Fibroblast of lung (primary cell): Measurements from ENCODE around the gene TMEM94. TPM values are rescaled to one million over a fixed set of nuclear protein-coding genes. Genes with fewer than 3 reads are reported as not detected.

Experiments used
- DNase-seq, 2 donors: peaks; one replicate each; pipeline versions ENCODE4 v3.0.0 to v3.0.0-alpha.2; 2010; ENCODE audit warnings: low read depth in 2 of 2
- H2AFZ ChIP-seq: 2 replicates; pipeline ENCODE4 v1.5.1; 2012; ENCODE audit warnings: low read length, control low read depth, inconsistent platforms
- H3K27ac ChIP-seq: 2 replicates; pipeline ENCODE4 v1.5.1; 2011; ENCODE audit warnings: low read length, control low read depth; ENCODE audit not compliant: insufficient read depth
- H3K27me3 ChIP-seq: 2 replicates; pipeline ENCODE4 v1.5.1; 2011; ENCODE audit warnings: mild to moderate bottlenecking, low read length; ENCODE audit not compliant: control insufficient read depth, insufficient read depth
- H3K36me3 ChIP-seq: 2 replicates; pipeline ENCODE4 v1.5.1; 2011; ENCODE audit warnings: low read length; ENCODE audit not compliant: control insufficient read depth, insufficient read depth
- H3K4me1 ChIP-seq: 2 replicates; pipeline ENCODE4 v1.5.1; 2011; ENCODE audit warnings: low read length; ENCODE audit not compliant: control insufficient read depth, insufficient read depth; ENCODE audit errors: extremely low read depth
- H3K4me2 ChIP-seq: 2 replicates; pipeline ENCODE4 v1.5.1; 2011; ENCODE audit warnings: low read length, control low read depth; ENCODE audit not compliant: insufficient read depth; ENCODE audit errors: extremely low read depth
- H3K4me3 ChIP-seq, 4 experiments: fragments of 200-600 bp in 1 of 4; sonication (generic) in 1 of 4; replicated peaks in 1 of 4; 2 replicates each; pipeline ENCODE4 v1.5.1; 2011 to 2016; ENCODE audit warnings: low read length in 4 of 4, low read depth in 3 of 4, mild to moderate bottlenecking in 3 of 4, control low read depth in 2 of 4, inconsistent platforms in 1 of 4, mixed read lengths in 1 of 4; ENCODE audit not compliant: insufficient read depth in 1 of 4; ENCODE audit errors: control extremely low read depth in 1 of 4
- H3K79me2 ChIP-seq: 2 replicates; pipeline ENCODE4 v1.5.1; 2012; ENCODE audit warnings: mild to moderate bottlenecking, low read length, inconsistent platforms; ENCODE audit not compliant: control insufficient read depth, insufficient read depth
- H3K9ac ChIP-seq: 2 replicates; pipeline ENCODE4 v1.5.1; 2011; ENCODE audit warnings: mild to moderate bottlenecking, low read length, control low read depth; ENCODE audit not compliant: insufficient read depth
- H3K9me3 ChIP-seq: 2 replicates; pipeline ENCODE4 v1.5.1; 2012; ENCODE audit warnings: low read depth, low read length; ENCODE audit not compliant: control insufficient read depth, insufficient read depth
- H4K20me1 ChIP-seq: 2 replicates; pipeline ENCODE4 v1.5.1; 2011; ENCODE audit warnings: low read length; ENCODE audit not compliant: control insufficient read depth, insufficient read depth; ENCODE audit errors: extremely low read depth
- CTCF ChIP-seq, 2 donors: IDR thresholded peaks in 1 of 2; conservative IDR thresholded peaks in 1 of 2; 1 replicate in 1 of 2; 2 replicates in 1 of 2; pipeline ENCODE4 v1.5.1; 2011 to 2012; ENCODE audit warnings: low read length in 2 of 2, control low read depth in 1 of 2, inconsistent platforms in 1 of 2, low read depth in 1 of 2, mild to moderate bottlenecking in 1 of 2
- EZH2 ChIP-seq: IDR thresholded peaks from 2 replicates; pipeline ENCODE4 v1.5.1; 2012; ENCODE audit warnings: low read length, control low read depth, mild to moderate bottlenecking; ENCODE audit errors: missing control alignments
- polyA plus RNA-seq, 2 donors: library from polyadenylated mRNA; depleted of rRNA in 1 of 2; stranded (reverse) in 1 of 2; unstranded in 1 of 2; fragments of >200 nt; gene quantifications; 2 replicates each; pipeline ENCODE4 v1.2.1, GENCODE V29; 2011 to 2012; ENCODE audit warnings: missing spikeins in 1 of 2
- total RNA-seq: library from RNA; depleted of rRNA; stranded (reverse); fragments of >200 nt; gene quantifications from 2 replicates; pipeline ENCODE4 v1.2.1, GENCODE V29; 2014

Gene TMEM94
- total and polyA plus RNA-seq, 2 donors (not counting 1 experiment from before 2014, with no cell fraction given): 18.3 to 35.0 TPM

- TF ChIP-seq CTCF (conservative IDR thresholded peaks at IDR 0.05 in 1 of 2, IDR thresholded peaks at IDR 0.05 in 1 of 2; ENCODE audit: low read depth in 1 of 2, low read length in 2 of 2) (peak in 1 of 2 donors; percentile 6), EZH2 (no peak)
- H3K9me3 ChIP-seq: no peaks in the 10 kb centered on the region
- H3K4me2 ChIP-seq: no peak overlapping the region
- DNase-seq: no peak
- no peak overlapping the region for H3K27ac ChIP-seq
- H3K27me3 ChIP-seq: no peaks in the 10 kb centered on the region
- peaks cover 5% of the 10 kb centered on the region for H3K36me3 ChIP-seq
- H4K20me1 ChIP-seq: no peaks in the 10 kb centered on the region
- H3K4me3 ChIP-seq: no peak overlapping the region
- H3K79me2 ChIP-seq: no peaks in the 10 kb centered on the region
- H2AFZ ChIP-seq: no peak overlapping the region
- no peaks in the 10 kb centered on the region for H3K4me1 ChIP-seq
- no peak overlapping the region for H3K9ac ChIP-seq
Observed at GRCh38 chr17:75486951-75487350, 30.5 kb downstream of the TMEM94 start.

GRCh38 chr17:75487351-75488070, 31.1 kb downstream of the TMEM94 start:
- no peak overlapping the region for H3K4me2 ChIP-seq

More at GRCh38 chr17:75487351-75488070, 31.1 kb downstream of the TMEM94 start:
- H3K4me3 ChIP-seq: no peak overlapping the region
- no peaks in the 10 kb centered on the region for H3K79me2 ChIP-seq
- H3K27ac ChIP-seq: no peak overlapping the region
- H2AFZ ChIP-seq: no peak overlapping the region
- peaks cover 7% of the 10 kb centered on the region for H3K36me3 ChIP-seq
- H4K20me1 ChIP-seq: no peaks in the 10 kb centered on the region
- H3K9ac ChIP-seq: no peak overlapping the region
- H3K4me1 ChIP-seq: no peaks in the 10 kb centered on the region
- H3K9me3 ChIP-seq: no peaks in the 10 kb centered on the region
- DNase-seq: no peak
- H3K27me3 ChIP-seq: no peaks in the 10 kb centered on the region
- TF ChIP-seq CTCF (conservative IDR thresholded peaks at IDR 0.05 in 1 of 2, IDR thresholded peaks at IDR 0.05 in 1 of 2; ENCODE audit: low read depth in 1 of 2, low read length in 2 of 2) (no peak), EZH2 (no peak)
